ENCODE data around the gene PACRG.

Gene PACRG

DNA sequence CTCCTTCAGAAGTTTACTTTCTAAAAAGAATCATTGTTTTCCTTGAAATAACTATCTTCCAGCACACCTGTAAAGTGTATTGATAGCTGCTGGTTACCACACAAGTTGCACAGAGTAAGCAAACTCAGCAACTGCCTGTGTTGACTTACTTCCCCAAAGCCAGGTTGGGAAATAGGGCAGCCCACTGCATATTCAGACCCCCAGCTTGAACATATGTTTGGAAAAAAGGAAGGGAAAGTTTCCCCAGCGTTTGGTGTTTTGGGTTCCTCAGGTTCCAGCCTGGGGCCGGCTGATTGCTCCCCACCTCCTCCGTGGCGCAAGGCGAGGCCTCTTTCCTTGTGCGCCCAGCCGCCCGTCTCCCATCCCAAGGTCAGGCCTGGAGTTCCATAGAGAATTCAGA is 616.6 kb downstream of the PACRG start:
- DNase-seq (ENCODE audit: low read depth in 2 of 2, low spot score in 1 of 2), result no peak

DNA sequence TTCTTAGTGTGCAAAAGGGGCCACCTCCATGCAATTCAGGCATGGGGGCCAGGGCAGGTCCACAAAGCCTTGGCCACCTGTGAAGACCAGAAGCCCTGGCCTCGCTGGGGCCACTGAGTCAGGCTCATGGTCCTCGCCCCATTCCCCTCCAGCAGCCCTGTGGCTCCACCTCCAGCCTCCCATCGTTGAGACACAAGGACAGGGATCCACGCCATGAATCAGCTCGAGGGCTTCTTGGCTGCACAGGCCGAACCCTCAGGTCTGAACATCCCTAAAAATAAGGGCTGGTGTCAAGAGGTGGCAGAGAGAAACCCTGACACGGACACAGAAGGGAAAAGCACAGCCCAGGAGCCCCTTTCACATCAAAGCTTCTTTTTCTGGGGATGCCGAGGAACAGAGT is 618.2 kb downstream of the PACRG start:
- no peak for DNase-seq (ENCODE audit: low read depth in 2 of 2, low spot score in 1 of 2)

DNA sequence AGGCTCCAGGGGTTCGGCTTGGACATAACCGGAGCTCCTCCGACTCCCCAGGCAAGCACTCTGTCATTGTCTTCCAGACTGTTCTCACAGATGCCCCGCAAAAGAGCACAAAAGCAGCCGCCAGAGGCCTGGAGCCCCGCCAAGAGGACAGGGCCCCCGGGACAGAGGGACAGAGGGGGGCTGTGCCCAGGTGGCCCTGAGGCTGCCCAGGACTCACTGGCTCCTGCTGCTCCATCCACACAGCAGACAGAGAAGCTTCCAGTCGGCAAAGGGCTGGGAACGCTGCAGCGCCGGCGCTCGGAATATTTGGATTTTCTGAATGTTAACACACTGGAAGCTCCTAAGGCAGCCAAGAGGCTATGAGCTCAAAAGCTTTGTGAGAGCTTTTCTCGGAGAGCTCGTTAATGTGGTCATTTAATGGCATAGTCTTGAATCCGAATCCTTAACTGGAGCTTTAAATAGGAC is 618.8 kb downstream of the PACRG start:
- DNase-seq (ENCODE audit: low read depth in 2 of 2, low spot score in 1 of 2), result no peak

DNA sequence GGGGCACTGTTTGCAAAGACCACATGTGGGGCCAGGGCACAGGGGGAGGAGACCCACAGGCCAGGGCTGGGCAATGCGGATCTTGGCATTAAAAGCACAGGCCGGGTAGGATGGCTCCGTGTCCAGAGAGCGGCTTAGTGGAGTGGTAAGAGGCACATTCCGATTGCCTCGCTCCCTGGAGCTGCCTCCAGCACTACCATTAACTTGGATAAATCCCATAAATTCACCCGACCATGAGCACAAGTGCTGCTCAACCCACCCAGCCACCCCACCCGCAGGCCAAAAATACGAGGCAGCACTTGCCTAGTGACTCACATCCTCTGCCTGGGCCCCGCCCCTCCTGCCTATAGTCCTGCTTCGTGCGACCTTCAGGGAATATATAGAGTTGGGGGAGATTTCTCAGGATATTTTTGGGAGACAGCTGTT is 619.3 kb downstream of the PACRG start:
- no peak for DNase-seq (ENCODE audit: low read depth in 2 of 2, low spot score in 1 of 2)

DNA sequence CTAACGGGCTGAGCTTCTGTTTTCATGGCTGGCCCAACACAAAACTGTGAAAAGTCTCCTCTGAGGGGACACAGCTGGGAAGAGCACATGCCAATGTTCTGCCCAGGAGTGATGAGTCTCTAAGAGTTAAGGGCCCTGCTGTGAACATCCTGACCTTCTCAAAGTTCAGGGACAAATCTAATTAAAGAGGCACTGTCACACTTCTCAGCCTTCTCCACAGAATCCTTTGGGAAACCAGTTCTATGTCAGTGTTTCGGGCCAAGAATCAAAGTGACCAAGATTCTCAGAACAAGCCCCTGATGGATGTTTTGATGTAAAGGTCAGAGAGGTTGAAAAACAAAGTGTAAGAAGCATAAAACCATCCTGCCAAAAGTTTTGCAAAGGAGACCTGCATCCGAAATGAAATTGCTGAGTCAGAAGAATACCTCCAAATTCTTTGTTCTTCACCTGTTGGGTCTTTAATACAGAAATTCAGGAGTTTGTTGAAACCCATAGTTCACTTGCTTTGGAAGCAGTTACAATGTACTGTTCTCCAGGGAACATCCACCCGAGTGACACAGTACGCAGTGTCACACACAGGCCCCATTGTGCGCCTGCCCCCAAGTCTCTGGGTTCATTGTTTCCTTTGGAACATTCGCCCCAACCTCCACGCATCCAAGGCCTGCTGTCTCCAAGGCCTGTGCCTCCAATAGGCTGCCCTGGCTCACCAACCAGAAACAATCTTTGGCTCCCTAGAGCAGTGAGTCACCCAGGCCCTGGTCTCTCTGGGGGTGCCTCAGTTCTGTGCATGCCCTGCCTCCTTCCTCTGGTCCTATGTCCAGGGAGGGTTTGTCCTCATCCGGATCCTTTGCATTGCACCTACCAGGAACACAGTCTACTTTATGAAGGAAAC is 621.3 kb downstream of the PACRG start:
- no peak for DNase-seq (ENCODE audit: low read depth in 2 of 2, low spot score in 1 of 2)

DNA sequence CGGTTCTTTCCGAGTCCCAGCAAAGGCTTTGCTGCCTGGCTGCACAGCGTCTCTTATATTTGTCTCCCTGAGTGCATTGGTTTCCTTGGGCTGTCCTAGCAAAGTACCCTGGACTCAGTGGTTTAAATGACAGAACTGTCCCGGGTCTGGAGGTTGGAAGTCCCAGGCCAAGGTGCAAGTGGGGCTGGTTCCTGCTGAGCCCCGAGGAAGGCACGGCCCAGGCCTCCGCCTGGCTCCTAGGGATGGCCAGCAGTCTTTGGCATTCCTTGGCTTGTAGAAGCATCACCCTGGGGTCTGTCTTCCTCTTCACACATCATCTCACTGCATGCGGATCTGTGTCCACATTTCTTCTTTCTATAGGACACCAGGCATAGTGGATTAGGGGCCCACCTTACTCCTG is 621.9 kb downstream of the PACRG start:
- DNase-seq (ENCODE audit: low read depth in 2 of 2, low spot score in 1 of 2), result no peak

DNA sequence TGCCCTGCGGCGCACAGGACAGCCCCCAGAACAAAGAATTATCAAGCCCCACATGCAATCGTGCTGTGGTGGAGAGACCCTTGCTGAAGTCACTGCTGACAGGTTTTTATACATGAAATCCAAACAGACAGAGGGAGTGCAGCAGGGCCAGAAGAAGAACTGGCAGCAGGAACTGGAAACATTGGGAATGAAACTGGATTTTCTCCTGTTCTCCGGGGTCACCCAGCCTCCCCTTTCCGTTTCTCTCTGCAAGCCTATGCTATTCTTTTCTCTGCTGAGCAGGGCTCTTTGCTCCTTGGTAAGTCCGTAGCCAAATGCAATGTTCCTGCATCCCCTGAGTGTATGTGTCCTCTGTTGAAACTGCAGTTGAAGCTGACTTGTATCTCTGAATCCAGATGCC is 623.2 kb downstream of the PACRG start:
- DNase-seq (ENCODE audit: low read depth in 2 of 2, low spot score in 1 of 2), result no peak

DNA sequence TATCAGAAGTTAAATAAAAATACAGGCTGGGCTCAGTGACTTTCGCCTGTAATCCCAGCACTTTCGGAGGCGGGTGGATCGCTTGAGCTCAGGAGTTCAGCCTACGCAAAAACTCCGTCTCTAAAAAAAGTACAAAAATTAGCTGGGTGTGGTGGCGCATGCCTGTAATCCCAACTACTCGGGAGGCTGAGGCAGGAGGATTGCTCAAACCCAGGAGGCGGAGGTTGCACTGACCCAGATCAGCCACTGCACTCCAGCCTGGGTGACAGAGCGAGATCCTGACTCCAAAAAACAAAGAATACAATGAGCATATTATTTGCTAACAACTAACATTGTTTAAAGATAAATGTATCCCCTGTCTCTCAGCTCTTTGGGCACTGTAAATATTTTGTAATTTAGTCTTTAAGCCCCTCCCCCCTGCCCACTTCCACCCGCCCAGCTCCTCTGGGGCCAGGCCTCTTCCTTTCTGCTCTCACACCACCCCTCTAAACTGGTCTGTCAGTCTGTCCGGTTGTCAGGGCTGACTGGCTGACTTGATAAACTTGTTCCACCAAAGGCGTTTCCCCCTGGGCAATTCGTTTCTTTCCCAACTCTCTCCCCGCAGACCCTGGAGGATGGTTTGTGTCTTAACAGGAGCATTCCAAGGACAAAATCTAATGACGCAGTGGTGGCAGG is 624.4 kb downstream of the PACRG start:
- DNase-seq (ENCODE audit: low read depth in 2 of 2, low spot score in 1 of 2), result no peak

DNA sequence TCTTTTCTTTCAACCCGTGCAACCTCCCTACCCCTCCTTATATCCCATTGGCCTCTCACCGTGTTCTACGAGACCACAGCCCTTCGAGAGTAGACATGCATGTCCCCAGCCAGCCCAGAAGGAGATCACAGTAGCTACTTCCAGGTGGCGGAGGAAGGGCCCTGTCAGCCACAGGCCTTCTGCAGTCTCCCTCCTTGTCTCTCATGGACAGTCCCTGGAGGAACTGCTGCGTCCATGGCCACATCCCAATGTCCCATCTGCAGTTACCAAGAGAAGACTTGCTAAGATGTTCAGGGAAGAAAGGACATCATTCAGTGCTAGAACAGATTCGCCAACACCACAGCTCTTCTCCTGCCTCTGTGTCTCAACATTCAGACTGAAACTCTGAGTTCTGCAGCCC is 625.2 kb downstream of the PACRG start:
- no peak for DNase-seq (ENCODE audit: low read depth in 2 of 2, low spot score in 1 of 2)

DNA sequence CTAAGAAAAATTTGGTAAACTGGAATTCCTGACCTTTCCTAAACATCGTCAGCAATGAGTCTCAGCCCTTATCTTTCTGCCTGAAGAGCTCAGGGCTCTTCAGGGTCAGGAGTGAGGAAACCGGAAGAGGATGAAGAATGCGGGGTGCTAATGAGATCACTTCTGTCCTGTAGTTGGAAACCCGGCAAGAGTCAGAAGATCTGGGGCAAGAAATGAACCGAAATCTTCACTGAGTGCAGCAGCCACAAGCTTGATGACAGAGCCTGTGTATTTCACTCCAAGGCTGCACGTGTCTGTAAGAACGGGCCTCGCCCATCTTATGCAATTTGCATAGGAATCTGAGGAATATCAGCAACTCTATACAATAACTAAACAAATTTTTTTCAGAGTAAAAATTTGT is 626.3 kb downstream of the PACRG start:
- no peak for DNase-seq (ENCODE audit: low read depth in 2 of 2, low spot score in 1 of 2)

DNA sequence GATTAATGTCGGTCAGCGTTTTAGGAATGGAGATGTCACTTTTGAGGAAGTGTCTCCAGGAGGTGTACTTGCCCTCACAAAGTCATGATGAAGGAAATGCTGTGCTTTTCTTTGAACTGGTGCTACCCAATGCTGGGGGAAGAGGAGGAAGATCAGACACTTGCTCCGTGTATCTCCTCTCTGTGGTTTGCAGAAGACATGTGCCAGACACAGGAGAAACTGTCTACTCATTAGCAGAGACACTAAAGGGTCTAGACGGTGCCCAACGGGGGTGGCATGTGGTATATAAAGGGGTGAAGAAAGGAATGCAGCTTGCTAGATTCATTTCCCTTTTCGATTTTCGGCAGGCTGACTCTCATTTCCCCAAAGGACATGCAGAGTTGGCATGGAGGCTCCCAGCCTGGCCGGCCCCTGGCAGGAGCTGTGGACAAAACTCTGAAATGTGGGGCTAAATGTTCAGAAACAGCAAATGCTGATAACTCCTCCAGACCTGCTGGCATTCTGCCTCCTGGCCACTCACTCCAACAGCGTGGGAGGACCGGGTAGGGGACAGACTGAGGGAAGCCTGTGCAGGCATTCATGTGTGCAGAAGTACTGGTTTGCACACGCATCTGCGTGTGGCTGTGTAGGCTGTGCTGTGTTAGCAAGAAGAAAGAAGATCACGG is 627.1 kb downstream of the PACRG start:
- no peak for DNase-seq (ENCODE audit: low read depth in 2 of 2, low spot score in 1 of 2)

DNA sequence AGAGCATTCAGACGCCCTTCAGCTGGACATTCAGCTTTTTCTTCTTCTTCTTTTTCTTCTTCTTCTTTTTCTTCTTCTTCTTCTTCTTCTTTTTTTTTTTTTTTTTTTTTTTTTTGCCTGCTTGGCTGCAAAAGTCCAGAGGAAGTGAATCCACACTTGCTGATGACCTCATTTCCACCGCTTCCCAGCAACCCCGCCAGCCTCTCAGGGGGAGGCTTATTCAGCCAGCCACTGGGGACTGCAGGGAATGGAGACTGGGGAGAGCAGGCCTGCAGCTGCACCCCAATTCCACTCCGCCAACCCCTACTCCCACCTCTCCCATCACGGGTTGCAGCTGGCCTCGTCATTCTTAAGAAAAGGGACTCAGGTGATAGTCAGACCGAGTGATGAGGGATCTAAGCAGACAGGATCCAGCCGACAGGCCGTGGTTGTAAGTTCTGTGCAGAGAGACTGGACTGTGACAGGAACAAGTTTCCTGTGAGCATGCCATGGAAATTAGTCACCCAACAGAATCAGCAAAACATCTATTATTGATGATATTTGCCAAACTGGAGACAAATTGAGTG is 627.7 kb downstream of the PACRG start:
- no peak for DNase-seq (ENCODE audit: low read depth in 2 of 2, low spot score in 1 of 2)

DNA sequence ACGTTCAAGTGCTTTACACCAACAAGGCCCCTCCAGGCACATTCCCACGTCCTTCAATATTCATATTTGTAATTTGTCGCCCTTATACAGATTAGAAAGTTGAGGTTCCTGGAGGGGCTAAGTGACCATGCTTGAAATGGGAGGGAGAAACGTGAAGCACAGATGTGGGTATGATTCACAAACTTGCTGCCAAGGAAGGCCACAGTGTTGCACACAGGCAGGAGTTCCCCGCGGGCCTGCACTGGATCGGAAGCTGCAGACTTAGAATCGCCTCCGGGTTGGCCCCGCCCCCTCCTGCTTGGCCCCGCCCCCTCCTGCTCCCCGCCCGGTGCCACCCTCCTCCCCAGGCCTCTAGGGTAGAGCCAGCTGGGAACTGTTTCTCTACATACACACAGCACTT is 628.5 kb downstream of the PACRG start:
- no peak for DNase-seq (ENCODE audit: low read depth in 2 of 2, low spot score in 1 of 2)

DNA sequence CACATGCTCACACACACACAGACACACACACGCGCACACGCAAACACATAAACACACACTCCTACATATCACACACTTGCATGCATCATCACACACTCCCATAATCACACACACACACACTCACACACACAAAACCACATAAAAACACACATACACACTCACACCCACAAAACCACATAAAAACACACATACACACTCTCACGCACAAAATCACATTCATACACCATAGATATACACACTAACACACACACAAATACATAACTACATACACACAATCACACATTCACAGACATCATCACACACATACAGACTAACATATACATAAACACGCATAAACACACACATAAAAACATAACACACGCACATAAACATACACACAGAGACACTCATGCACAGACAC is 629.0 kb downstream of the PACRG start:
- DNase-seq (ENCODE audit: low read depth in 2 of 2, low spot score in 1 of 2), result no peak

DNA sequence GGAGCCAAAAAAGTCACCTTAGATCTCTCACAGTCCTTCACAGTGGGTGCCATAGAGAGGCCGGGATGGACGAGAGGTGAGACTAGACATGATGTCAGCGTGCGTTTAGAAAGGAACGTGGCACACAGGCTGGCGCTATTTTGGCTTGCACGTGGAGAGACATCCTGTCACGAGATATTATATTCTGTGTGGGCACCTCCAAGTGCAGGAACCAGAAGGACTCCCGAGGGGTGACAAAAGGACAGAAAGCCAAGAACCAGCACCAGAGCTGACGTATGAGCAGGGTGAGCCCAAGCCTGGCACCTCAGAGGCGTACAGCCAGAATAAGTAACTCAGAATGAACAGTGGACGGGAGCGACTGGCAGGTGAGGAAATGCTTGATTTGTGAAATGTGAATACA is 636.9 kb downstream of the PACRG start:
- DNase-seq (ENCODE audit: low read depth in 2 of 2, low spot score in 1 of 2), result no peak

Measured in stimulated activated CD8-positive, alpha-beta memory T cell treated with anti-CD3 and anti-CD28 coated beads, Interleukin-4, amount 100 ng/mL, for 1 hour (primary cell).